Gastrocnemius medialis (tissue), 4 donors: ENCODE data around the gene SELENOM.

Experiments
- CTCF ChIP-seq, 5 experiments: fragments of 450-650 bp in 3 of 5; fragments of 200-600 bp in 2 of 5; sonication (generic) in 2 of 5; IDR thresholded peaks in 4 of 5; conservative IDR thresholded peaks in 1 of 5; 1 replicate in 4 of 5; 2 replicates in 1 of 5; pipeline ENCODE4 v1.5.1; 2016 to 2019; ENCODE audit warnings: antibody characterized with exemption in 5 of 5, mild to moderate bottlenecking in 3 of 5, moderate library complexity in 3 of 5
- POLR2A ChIP-seq, 2 donors: fragments of 450-650 bp; IDR thresholded peaks; one replicate each; pipeline ENCODE4 v1.6.1; 2017; ENCODE audit warnings: antibody characterized with exemption in 2 of 2, mild to moderate bottlenecking in 2 of 2, moderate library complexity in 2 of 2

DNA sequence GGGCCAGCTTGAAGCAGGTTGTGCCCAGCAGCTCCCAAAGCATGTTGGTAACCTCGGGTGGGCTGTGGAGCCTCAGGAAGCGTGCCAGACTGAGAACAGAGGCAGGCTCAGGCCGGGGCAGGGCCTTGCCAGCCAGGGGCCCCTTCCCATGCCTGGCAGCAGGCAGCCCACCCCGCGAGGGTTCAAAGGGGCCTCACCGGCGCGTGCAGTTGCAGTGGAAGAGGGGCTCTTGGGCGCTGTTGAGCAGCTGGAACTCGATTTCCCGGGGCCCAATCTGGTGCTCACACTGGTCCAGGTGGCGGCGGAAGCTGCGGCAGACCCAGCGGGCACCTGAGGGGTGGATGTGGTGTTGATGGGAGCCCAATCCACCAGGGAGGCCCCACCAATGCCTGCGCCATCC, 29.3 kb upstream of the SELENOM start:
- TF ChIP-seq CTCF (IDR thresholded peaks at IDR 0.05 in 4 of 5, conservative IDR thresholded peaks at IDR 0.05 in 1 of 5) (no peak), POLR2A (IDR thresholded peaks at IDR 0.05) (no peak)
